Activated CD4-positive, CD25-positive, alpha-beta regulatory T cell treated with anti-CD3 and anti-CD28 coated beads, Interleukin-2, amount 50 U/mL, for 72 hours (primary cell): ENCODE data around the gene CELF4.

Experiments used
- DNase-seq: peaks from one replicate; pipeline ENCODE4 v3.0.0; 2021

CELF4 gene

GRCh38 chr18:37565101-37565976 is at the start of gene CELF4:
TSS of gene CELF4 (minus strand) at chr18:37565798.
- no peak for DNase-seq

DNA sequence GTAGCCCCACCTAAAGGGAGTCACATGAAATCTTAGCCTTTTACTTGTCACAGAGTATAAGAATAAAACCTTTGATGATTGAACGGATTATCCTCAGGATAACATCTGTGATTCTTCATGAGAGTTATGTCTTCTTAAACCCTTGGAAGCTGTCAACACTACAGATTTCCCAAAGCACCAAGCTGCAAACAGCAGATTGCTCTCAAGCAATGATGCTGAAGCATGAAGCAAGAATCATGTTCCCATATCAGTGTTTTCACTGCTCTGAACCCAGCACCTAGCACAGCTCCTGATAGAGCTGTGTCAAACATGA is 47.6 kb upstream of the CELF4 start:
- DNase-seq = no peak

- no peak for DNase-seq
These were observed 47.1 kb upstream of the CELF4 start for GRCh38 chr18:37612524-37613252.

DNA sequence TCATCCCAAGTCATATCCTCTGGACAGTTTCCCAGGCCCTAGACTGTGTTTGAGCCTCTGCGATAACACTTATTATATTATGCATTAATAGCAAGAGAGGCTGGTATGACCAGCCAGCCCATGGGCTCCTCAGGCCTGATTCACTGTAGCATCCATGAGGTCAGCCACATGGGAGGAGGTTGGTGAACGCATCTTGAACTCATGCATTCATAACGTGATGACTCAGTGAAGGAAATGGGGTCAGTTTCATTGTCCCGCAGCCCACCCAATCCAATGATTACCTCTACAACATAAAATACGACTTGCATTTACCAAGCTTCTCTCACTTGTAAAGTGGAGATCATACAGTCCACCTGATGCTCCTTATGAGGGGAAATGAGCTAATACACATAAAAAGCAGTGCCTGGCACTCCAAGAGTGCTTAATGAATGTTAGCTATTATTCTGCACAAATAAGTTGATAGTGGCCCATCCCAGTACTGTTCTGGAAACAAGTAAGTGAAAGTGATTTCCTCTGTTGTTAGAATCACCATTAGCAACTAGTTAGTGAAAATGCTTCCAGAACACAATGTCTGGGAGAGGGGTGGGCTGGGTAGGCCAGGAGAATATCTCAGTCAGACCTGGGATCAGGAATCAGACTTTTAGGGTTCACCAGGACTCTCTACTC is 46.1 kb upstream of the CELF4 start:
- DNase-seq = no peak

GRCh38 chr18:37608876-37609275 is 43.3 kb upstream of the CELF4 start:
- no peak for DNase-seq

DNA sequence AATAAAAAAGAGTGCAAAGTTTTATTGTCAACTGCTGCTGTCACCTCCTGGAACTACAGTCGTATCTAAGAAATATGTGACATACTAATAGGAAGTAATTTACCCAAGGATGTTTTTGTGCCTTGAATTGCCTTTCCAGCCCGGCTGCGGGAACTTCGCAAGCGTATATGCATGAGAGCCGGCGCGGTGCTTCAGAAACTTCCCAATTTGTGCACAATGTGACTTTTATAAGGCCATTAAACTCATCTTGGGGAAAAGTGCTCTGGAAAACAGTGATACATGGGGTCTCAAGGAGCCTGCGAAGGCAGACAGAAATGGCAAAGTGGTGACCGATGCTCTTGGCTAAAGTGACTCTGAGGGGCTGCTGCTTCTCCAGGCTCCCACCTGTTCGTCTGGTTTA is 41.7 kb upstream of the CELF4 start:
- no peak for DNase-seq

DNA sequence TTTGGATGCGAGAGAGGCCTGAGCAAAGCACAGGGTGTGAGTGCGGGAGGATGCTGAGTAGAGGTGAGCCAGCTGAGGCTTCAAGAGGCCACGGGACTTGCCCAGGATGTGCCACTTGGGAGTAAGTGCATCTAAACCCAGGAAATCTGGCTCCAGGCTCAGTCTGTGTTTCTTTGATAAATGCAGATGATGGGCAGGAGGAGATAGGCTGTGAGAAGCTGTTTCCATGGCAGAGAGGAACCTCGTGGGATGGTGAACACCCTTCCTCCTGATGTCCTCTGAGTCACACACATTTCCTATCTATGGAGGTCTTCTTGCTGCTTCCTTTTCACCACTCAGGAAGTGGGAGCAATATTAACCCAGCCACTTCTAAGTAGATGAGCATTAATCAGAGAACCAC is 38.4 kb upstream of the CELF4 start:
- no peak for DNase-seq

GRCh38 chr18:37598966-37599896 is 33.6 kb upstream of the CELF4 start:
- DNase-seq = no peak

GRCh38 chr18:37598396-37598795 is 32.8 kb upstream of the CELF4 start:
- DNase-seq = no peak

- no peak for DNase-seq
These were observed 24.7 kb upstream of the CELF4 start for GRCh38 chr18:37590346-37590745.

DNA sequence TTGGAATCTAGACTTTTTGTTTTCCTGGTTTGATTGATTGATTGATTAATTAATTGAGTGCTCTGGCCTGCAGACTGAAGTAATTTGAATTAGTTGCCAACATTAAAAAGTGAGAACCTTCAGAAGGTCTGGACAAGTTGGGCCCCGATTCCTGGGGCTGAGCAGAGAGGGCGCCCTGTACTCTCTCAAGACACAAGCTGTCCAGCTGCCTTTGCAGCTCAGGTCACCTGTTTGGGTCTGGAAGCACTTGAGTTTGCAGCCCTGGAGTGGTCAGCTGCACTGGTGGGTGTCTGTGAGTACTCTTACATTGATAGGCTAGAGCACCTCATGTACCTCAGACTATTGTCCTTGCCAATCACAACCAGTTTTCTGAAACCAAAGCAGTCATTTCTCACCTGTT is 22.7 kb upstream of the CELF4 start:
- no peak for DNase-seq

GRCh38 chr18:37586656-37587225 is 21.1 kb upstream of the CELF4 start:
- no peak for DNase-seq

- DNase-seq = no peak
These were observed 19.5 kb upstream of the CELF4 start for GRCh38 chr18:37584952-37585695.

DNA sequence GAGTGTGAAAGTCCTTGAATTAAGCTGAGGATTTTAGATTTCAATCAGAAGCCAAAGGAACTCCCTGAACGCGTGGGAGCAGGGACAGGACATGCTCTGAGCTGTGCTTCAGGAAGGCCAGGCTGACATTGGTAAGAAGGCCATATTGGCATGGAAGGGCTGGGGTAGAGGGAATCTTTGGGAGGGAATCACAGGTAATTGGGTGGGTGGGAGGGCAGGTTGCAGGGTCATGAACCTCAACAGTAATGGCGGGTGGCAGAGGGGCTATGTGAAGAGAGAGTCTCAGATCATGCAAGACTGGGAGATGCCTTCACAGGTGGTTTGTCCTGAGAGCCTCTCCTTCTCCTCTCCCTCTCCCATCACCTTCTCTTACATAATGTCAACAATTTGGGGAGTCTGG is 18.6 kb upstream of the CELF4 start:
- DNase-seq = no peak

GRCh38 chr18:37582261-37582660 is 16.7 kb upstream of the CELF4 start:
- no peak for DNase-seq

GRCh38 chr18:37578886-37579513 is 13.4 kb upstream of the CELF4 start:
- DNase-seq = no peak

GRCh38 chr18:37578182-37578678 is 12.6 kb upstream of the CELF4 start:
- no peak for DNase-seq

DNA sequence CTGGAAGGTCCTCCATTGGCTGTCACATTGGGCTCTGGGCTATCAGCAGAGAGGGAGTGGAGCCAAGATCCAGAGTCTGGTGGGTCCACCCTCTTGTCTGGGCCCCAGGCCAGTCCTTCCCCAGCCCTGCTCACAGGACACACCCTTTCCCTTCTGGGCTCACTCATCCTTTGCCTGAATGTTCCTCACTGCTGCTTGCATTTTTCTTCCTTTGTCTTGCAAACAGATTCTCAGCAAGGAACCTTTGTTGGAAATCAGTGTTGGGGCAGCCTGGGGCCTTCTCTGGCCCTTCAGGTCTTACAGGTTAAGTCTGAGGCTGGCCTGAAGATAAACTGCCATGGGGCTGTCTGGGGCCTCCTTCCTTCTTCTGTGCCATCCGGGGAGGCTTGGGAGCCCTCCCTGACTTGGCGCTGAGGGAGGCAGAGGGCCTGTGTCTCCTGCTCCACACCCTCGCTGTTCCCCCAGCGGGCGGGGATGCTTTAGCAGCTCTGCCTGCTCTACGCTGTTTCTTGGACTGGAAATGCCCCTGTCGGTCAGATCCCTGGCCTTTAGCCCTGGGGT is 11.5 kb upstream of the CELF4 start:
- DNase-seq = no peak

GRCh38 chr18:37575646-37576045 is 10.0 kb upstream of the CELF4 start:
- DNase-seq = no peak

DNA sequence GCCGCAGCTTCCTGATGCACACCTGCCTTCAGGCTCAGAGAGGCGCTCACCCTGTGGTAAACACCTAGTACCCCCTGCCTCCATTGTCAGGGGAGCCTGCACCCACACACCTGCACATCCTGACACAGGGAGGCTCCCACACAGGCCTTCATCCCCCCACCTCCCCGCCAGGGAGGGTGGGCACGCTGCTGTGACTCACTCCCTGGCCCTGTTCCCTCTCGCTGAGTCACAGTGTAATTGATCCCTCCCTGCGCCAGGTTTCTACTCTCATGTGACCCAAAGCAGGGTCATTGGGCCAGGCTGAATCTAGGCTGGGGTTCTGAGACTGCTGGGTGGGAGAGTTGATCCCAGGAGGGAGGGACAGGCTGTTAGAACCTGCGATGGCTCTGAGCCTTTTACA is 8.5 kb upstream of the CELF4 start:
- DNase-seq = no peak

GRCh38 chr18:37572736-37573135 is 7.1 kb upstream of the CELF4 start:
- DNase-seq = no peak
